Endothelial cell of umbilical vein (primary cell): ENCODE data around the gene UGT1A3. TPM values are rescaled to one million over a fixed set of nuclear protein-coding genes. Genes with fewer than 3 reads are reported as not detected.

Source experiments
- BruUV-seq: library from RNA; stranded (reverse); fragments of 400-500 nt; replicated peaks from 2 replicates; lab custom pipeline; 2021; lab: Mats Ljungman, UMichigan
- CTCF ChIA-PET: fragments of 300-600, 350-600 bp; sonication (Branson Sonifier 250); formaldehyde crosslinking; loops from one replicate; lab custom pipeline; 2021; ENCODE audit warnings: antibody characterized with exemption, inconsistent platforms; lab: Charles Lee
- POLR2A ChIA-PET: fragments of 300-600, 350-600 bp; sonication (Branson Sonifier 250); formaldehyde crosslinking; loops from one replicate; lab custom pipeline; 2021; ENCODE audit warnings: antibody characterized with exemption, inconsistent platforms; lab: Charles Lee
- DNase-seq: peaks from one replicate; pipeline ENCODE4 v3.0.0-alpha.2; 2011; ENCODE audit warnings: low read depth, low spot score
- FAIRE-seq: peaks from 2 replicates; lab custom pipeline; 2011; peaks lifted over from hg19 to GRCh38; lab: Jason Lieb, UNC
- H2AFZ ChIP-seq: 2 replicates; pipeline ENCODE4 v1.6.0; 2012; ENCODE audit warnings: low read depth, low read length, control low read depth, inconsistent platforms
- H3K27ac ChIP-seq: 2 replicates; pipeline ENCODE4 v1.5.1; 2011; ENCODE audit warnings: low read depth, mild to moderate bottlenecking, control low read depth, low read length, moderate library complexity; ENCODE audit not compliant: insufficient read depth
- H3K27me3 ChIP-seq, 2 experiments: 2 replicates each; pipeline versions ENCODE4 v1.6.0 to v1.6.1; 2011; ENCODE audit warnings: low read length in 2 of 2, mixed read lengths in 1 of 2; ENCODE audit not compliant: control insufficient read depth in 2 of 2, insufficient read depth in 2 of 2
- H3K36me3 ChIP-seq, 2 experiments: 2 replicates in 1 of 2; 3 replicates in 1 of 2; pipeline ENCODE4 v1.5.1; 2011; ENCODE audit warnings: low read length in 2 of 2, mild to moderate bottlenecking in 1 of 2, moderate library complexity in 1 of 2; ENCODE audit not compliant: control insufficient read depth in 2 of 2, insufficient read depth in 2 of 2; ENCODE audit errors: extremely low read depth in 1 of 2
- H3K4me1 ChIP-seq: 3 replicates; pipeline ENCODE4 v1.5.1; 2011; ENCODE audit warnings: mild to moderate bottlenecking, low read length; ENCODE audit not compliant: control insufficient read depth, insufficient read depth; ENCODE audit errors: extremely low read depth
- H3K4me2 ChIP-seq: 2 replicates; pipeline ENCODE4 v1.6.1; 2011; ENCODE audit warnings: low read length, control low read depth, mixed read lengths; ENCODE audit not compliant: insufficient read depth
- H3K4me3 ChIP-seq, 3 experiments: fragments of 200-600 bp in 1 of 3; sonication (generic), shearing (Covaris generic) in 1 of 3; replicated peaks in 1 of 3; 2 replicates each; pipeline ENCODE4 v1.5.1; 2011 to 2016; ENCODE audit warnings: control low read depth in 3 of 3, low read length in 3 of 3, mild to moderate bottlenecking in 2 of 3, inconsistent platforms in 1 of 3, low read depth in 1 of 3, moderate library complexity in 1 of 3; ENCODE audit not compliant: insufficient read depth in 1 of 3
- H3K79me2 ChIP-seq: 2 replicates; pipeline ENCODE4 v1.6.0; 2012; ENCODE audit warnings: low read length, inconsistent platforms; ENCODE audit not compliant: control insufficient read depth, insufficient read depth
- H3K9ac ChIP-seq: replicated peaks from 2 replicates; pipeline ENCODE3; 2011; ENCODE audit warnings: low read length, control low read depth; ENCODE audit not compliant: insufficient read depth; ENCODE audit errors: extremely low read depth
- H3K9me1 ChIP-seq: replicated peaks from 3 replicates; pipeline ENCODE4 v1.6.0; 2011; ENCODE audit warnings: mild to moderate bottlenecking, low read length; ENCODE audit not compliant: control insufficient read depth, insufficient read depth; ENCODE audit errors: extremely low read depth
- H3K9me3 ChIP-seq: replicated peaks from 2 replicates; pipeline ENCODE4 v1.5.1; 2012; ENCODE audit warnings: low read length, inconsistent platforms; ENCODE audit not compliant: control insufficient read depth, insufficient read depth
- H4K20me1 ChIP-seq: replicated peaks from 2 replicates; pipeline ENCODE3; 2011; ENCODE audit warnings: mild to moderate bottlenecking, low read length; ENCODE audit not compliant: control insufficient read depth, insufficient read depth; ENCODE audit errors: extremely low read depth
- EZH2 ChIP-seq: IDR thresholded peaks from 2 replicates; pipeline ENCODE4 v1.6.1; 2012; ENCODE audit warnings: borderline replicate concordance, low read depth, mild to moderate bottlenecking, moderate library complexity, low read length, inconsistent platforms; ENCODE audit not compliant: severe bottlenecking
- FOS ChIP-seq: IDR thresholded peaks from 2 replicates; pipeline ENCODE4 v1.6.1; 2011; ENCODE audit warnings: mild to moderate bottlenecking, low read length, moderate library complexity, borderline replicate concordance; ENCODE audit not compliant: insufficient read depth
- GATA2 ChIP-seq: IDR thresholded peaks from 2 replicates; pipeline ENCODE4 v1.7.0; 2011; ENCODE audit warnings: low read depth, mild to moderate bottlenecking, moderate library complexity, mixed read lengths, low read length; ENCODE audit not compliant: insufficient read length, insufficient read depth
- JUN ChIP-seq: IDR thresholded peaks from 2 replicates; pipeline ENCODE4 v1.6.1; 2011; ENCODE audit warnings: borderline replicate concordance, low read depth; ENCODE audit not compliant: insufficient read length, insufficient read depth
- MYC ChIP-seq: IDR thresholded peaks from one replicate; pipeline ENCODE4 v1.6.1; 2011; ENCODE audit warnings: mild to moderate bottlenecking, low read depth, low read length
- POLR2A ChIP-seq: IDR thresholded peaks from 2 replicates; pipeline ENCODE4 v1.6.1; 2012; ENCODE audit warnings: low read depth, mild to moderate bottlenecking, control low read depth, low read length
- POLR2AphosphoS5 ChIP-seq: IDR thresholded peaks from 2 replicates; pipeline ENCODE4 v1.6.1; 2012; ENCODE audit warnings: low read depth, mild to moderate bottlenecking, control low read depth, low read length, moderate library complexity; ENCODE audit not compliant: insufficient read depth
- dilution Hi-C: fragments of 300-500 bp; cut with MboI; formaldehyde crosslinking; loops from one replicate; pipeline ENCODE4 v1.15.0; 2019; ENCODE audit warnings: low sequenced_read_pairs; ENCODE audit not compliant: extremely low pct_ligation_motif_present
- intact Hi-C: fragments of 100-400 bp; cut with micrococcal nuclease; formaldehyde crosslinking; loops from one replicate; pipeline ENCODE4 v1.10.0; 2022
- polyA plus RNA-seq, 4 experiments: library from polyadenylated mRNA; depleted of rRNA in 3 of 4; stranded (reverse) in 3 of 4; unstranded in 1 of 4; fragments of >200 nt; gene quantifications; 2 replicates each; pipeline versions ENCODE4 v1.2.1 to v1.2.3, GENCODE V29; 2011 to 2012; ENCODE audit warnings: missing spikeins in 1 of 4
- total RNA-seq: library from RNA; stranded (reverse); gene quantifications from 2 replicates; pipeline ENCODE4 v1.2.3, GENCODE V29; 2021
- TF ChIP-seq, protein P1 (sequence below): IDR thresholded peaks from 2 replicates; pipeline ENCODE4 v1.6.1; 2011; ENCODE audit not compliant: insufficient read depth, insufficient read length
- TF ChIP-seq, protein P2 (sequence below), 2 donors: IDR thresholded peaks; 1 replicate in 1 of 2; 2 replicates in 1 of 2; pipeline ENCODE4 v1.5.1; 2011; ENCODE audit warnings: low read length in 2 of 2, mild to moderate bottlenecking in 2 of 2, moderate library complexity in 2 of 2, control low read depth in 1 of 2, inconsistent platforms in 1 of 2, low read depth in 1 of 2; ENCODE audit not compliant: insufficient read depth in 1 of 2; ENCODE audit errors: extremely low read depth in 1 of 2

Gene UGT1A3
- total and polyA plus RNA-seq, 2 donors (not counting 3 experiments of a cell fraction or from before 2014, with no cell fraction given): not detected

DNA sequence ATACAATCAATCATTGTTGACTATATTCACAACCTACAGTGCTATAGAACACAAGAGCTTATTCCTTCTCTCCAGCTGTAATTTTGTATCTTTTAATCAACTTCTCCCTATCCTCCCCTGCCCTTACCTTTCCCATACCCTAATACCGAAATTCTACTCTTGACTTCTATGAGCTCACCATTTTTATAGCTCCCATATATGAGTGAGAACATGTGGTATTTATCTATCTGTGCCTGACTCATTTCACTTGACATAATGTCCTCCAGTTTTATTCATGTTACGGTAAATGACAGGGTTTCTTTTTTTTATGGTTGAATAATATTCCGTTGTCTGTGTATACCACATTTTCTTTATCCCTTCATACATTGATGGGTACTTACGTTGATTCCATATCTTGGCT lies 51.9 kb downstream of the UGT1A3 start:
- intact Hi-C loops (no loop called here), dilution Hi-C loops (no loop called here)
- Histone ChIP-seq H3K9me3 (no peaks in the 10 kb centered on the region), H3K27me3 (no peaks in the 10 kb centered on the region), H4K20me1 (no peaks in the 10 kb centered on the region), H2AFZ (no peak overlapping the region), H3K9me1 (no peaks in the 10 kb centered on the region), H3K4me2 (no peak overlapping the region), H3K9ac (no peak overlapping the region), H3K27ac (no peak overlapping the region), H3K36me3 (no peaks in the 10 kb centered on the region), H3K4me1 (no peaks in the 10 kb centered on the region), H3K79me2 (no peaks in the 10 kb centered on the region), H3K4me3 (no peak overlapping the region)
- DNase-seq (no peak), FAIRE-seq (no peak)
- CTCF ChIA-PET: no interaction called here
- POLR2A ChIA-PET: no interaction called here
- TF ChIP-seq, protein P1, sequence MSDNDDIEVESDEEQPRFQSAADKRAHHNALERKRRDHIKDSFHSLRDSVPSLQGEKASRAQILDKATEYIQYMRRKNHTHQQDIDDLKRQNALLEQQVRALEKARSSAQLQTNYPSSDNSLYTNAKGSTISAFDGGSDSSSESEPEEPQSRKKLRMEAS: no peak
- TF ChIP-seq MYC (no peak), POLR2A (no peak), JUN (no peak), EZH2 (no peak), FOS (no peak), POLR2AphosphoS5 (no peak), GATA2 (no peak)
- TF ChIP-seq, protein P2, sequence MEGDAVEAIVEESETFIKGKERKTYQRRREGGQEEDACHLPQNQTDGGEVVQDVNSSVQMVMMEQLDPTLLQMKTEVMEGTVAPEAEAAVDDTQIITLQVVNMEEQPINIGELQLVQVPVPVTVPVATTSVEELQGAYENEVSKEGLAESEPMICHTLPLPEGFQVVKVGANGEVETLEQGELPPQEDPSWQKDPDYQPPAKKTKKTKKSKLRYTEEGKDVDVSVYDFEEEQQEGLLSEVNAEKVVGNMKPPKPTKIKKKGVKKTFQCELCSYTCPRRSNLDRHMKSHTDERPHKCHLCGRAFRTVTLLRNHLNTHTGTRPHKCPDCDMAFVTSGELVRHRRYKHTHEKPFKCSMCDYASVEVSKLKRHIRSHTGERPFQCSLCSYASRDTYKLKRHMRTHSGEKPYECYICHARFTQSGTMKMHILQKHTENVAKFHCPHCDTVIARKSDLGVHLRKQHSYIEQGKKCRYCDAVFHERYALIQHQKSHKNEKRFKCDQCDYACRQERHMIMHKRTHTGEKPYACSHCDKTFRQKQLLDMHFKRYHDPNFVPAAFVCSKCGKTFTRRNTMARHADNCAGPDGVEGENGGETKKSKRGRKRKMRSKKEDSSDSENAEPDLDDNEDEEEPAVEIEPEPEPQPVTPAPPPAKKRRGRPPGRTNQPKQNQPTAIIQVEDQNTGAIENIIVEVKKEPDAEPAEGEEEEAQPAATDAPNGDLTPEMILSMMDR (IDR thresholded peaks at IDR 0.05; ENCODE audit: extremely low read depth in 1 of 2, insufficient read depth in 1 of 2, low read depth in 1 of 2, low read length in 2 of 2): no peak
- no TSS peak for BruUV-seq
